GM12874 (cell line): ENCODE data around the gene FOXO3.

ENCODE experiments used
- CTCF ChIP-seq: IDR thresholded peaks from 2 replicates; pipeline ENCODE4 v1.5.1; 2011; ENCODE audit warnings: low read depth, mild to moderate bottlenecking, control low read depth, low read length, moderate library complexity; ENCODE audit not compliant: insufficient read depth

The FOXO3 gene

GRCh38 chr6:108643184-108643583 lies 82.5 kb downstream of the FOXO3 start:
- TF ChIP-seq CTCF: no peak

GRCh38 chr6:108644252-108644651 lies 83.5 kb downstream of the FOXO3 start:
- no peak for TF ChIP-seq CTCF

- no peak for TF ChIP-seq CTCF
Observed at GRCh38 chr6:108648191-108648590, 87.5 kb downstream of the FOXO3 start.

- no peak for TF ChIP-seq CTCF
Observed at GRCh38 chr6:108650325-108650724, 89.6 kb downstream of the FOXO3 start.

GRCh38 chr6:108650781-108651180 lies 90.1 kb downstream of the FOXO3 start:
- no peak for TF ChIP-seq CTCF

GRCh38 chr6:108651340-108652227 lies 90.9 kb downstream of the FOXO3 start:
- no peak for TF ChIP-seq CTCF

- no peak for TF ChIP-seq CTCF
Observed at GRCh38 chr6:108652375-108652774, 91.7 kb downstream of the FOXO3 start.
